Type B pancreatic cell (in vitro differentiated cells): ENCODE measurements around the gene SLC8A1. TPM values are rescaled to one million over a fixed set of nuclear protein-coding genes. Genes with fewer than 3 reads are reported as not detected.

ENCODE experiments used
- DNase-seq: peaks from one replicate; pipeline ENCODE4 v3.0.0; 2021; ENCODE audit warnings: mixed read lengths; ENCODE audit not compliant: unreplicated experiment; ENCODE audit errors: extremely low spot score
- H3K27ac Mint-ChIP-seq: 2 replicates; pipeline ENCODE4 v1.8.0; 2021; ENCODE audit warnings: mild to moderate bottlenecking, mixed read lengths
- H3K27me3 Mint-ChIP-seq: 2 replicates; pipeline ENCODE4 v1.8.0; 2021; ENCODE audit warnings: mixed read lengths
- H3K36me3 Mint-ChIP-seq: 2 replicates; pipeline ENCODE4 v1.8.0; 2021; ENCODE audit warnings: mixed read lengths
- H3K4me1 Mint-ChIP-seq: one replicate; pipeline ENCODE4 v1.8.0; 2021; ENCODE audit warnings: mixed read lengths; ENCODE audit not compliant: unreplicated experiment
- H3K4me3 Mint-ChIP-seq: 2 replicates; pipeline ENCODE4 v1.8.0; 2021; ENCODE audit warnings: mild to moderate bottlenecking, mixed read lengths
- H3K9me3 Mint-ChIP-seq: 2 replicates; pipeline ENCODE4 v1.8.0; 2021; ENCODE audit warnings: mixed read lengths
- total RNA-seq: library from RNA; stranded (reverse); gene quantifications from 2 replicates; pipeline ENCODE4 v1.2.1, GENCODE V29; 2021; ENCODE audit warnings: low replicate concordance
- TF ChIP-seq, protein P1 (sequence below): fragments of 200-600 bp; sonication (generic); conservative IDR thresholded peaks from 2 replicates; pipeline ENCODE4 v1.5.0; 2021; ENCODE audit warnings: antibody characterized with exemption, mild to moderate bottlenecking

Gene SLC8A1
- total RNA-seq, 1 donor from 2014 or later: 42.1 TPM

DNA sequence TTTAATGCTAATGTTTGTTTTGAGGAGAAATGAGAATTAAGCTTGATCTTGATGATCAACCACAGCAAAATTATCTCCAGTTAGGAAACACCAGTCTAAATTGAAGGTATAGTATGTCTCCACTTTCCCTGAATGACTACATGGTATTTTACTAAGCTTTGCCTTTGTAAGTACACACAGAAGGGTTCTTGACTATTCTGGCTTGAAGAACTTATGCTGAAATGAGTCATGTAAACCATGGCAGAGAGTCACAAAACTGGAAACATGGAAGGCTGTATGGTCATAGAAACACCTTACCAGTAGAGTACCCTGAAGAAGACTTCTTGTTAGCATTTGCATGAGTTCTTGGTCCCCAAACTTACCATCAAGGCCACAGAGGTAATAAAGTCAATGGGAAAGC is 250.5 kb downstream of the SLC8A1 start:
- Mint-ChIP-seq H3K36me3 (no peaks in the 10 kb centered on the region), H3K4me3 (no peak overlapping the region), H3K9me3 (no peaks in the 10 kb centered on the region), H3K27me3 (peaks cover 3% of the 10 kb centered on the region), H3K4me1 (peaks cover 27% of the 10 kb centered on the region), H3K27ac (no peak overlapping the region)
- DNase-seq: no peak
- TF ChIP-seq, protein P1, sequence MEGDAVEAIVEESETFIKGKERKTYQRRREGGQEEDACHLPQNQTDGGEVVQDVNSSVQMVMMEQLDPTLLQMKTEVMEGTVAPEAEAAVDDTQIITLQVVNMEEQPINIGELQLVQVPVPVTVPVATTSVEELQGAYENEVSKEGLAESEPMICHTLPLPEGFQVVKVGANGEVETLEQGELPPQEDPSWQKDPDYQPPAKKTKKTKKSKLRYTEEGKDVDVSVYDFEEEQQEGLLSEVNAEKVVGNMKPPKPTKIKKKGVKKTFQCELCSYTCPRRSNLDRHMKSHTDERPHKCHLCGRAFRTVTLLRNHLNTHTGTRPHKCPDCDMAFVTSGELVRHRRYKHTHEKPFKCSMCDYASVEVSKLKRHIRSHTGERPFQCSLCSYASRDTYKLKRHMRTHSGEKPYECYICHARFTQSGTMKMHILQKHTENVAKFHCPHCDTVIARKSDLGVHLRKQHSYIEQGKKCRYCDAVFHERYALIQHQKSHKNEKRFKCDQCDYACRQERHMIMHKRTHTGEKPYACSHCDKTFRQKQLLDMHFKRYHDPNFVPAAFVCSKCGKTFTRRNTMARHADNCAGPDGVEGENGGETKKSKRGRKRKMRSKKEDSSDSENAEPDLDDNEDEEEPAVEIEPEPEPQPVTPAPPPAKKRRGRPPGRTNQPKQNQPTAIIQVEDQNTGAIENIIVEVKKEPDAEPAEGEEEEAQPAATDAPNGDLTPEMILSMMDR: no peak

- DNase-seq: no peak
- Mint-ChIP-seq H3K9me3 (no peaks in the 10 kb centered on the region), H3K27ac (no peak overlapping the region), H3K4me3 (no peak overlapping the region), H3K36me3 (peaks cover 4% of the 10 kb centered on the region), H3K4me1 (peaks cover 27% of the 10 kb centered on the region), H3K27me3 (peaks cover 5% of the 10 kb centered on the region)
- TF ChIP-seq, protein P1: no peak
Measured at GRCh38 chr2:40200366-40200915, 251.4 kb downstream of the SLC8A1 start.

DNA sequence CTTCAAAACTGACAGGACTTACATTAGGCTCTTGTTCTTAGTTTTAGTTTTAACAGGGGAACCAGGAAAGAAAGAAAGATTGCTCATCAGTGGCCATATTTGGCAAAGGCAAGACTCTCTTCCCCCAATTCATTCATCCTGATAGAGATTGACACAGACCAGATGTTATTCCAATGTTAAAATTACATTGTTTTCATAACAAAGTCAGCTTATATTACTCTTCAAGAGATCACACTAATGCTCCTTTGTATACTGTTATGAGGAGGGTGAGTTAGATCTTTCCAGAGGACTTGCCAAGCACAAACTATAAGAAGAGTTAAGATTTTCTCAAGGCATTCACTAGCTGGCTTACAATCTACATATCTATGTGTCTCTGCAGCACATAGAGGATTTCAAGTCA is 252.1 kb downstream of the SLC8A1 start:
- no peak for DNase-seq
- TF ChIP-seq, protein P1: no peak
- no peak overlapping the region for H3K4me3 Mint-ChIP-seq
- no peak overlapping the region for H3K27ac Mint-ChIP-seq
- peaks cover 29% of the 10 kb centered on the region for H3K4me1 Mint-ChIP-seq
- peaks cover 5% of the 10 kb centered on the region for H3K27me3 Mint-ChIP-seq
- H3K9me3 Mint-ChIP-seq: no peaks in the 10 kb centered on the region
- peaks cover 4% of the 10 kb centered on the region for H3K36me3 Mint-ChIP-seq

- no peak for DNase-seq
- Mint-ChIP-seq H3K27ac (no peak overlapping the region), H3K9me3 (peaks cover 6% of the 10 kb centered on the region), H3K36me3 (peaks cover 8% of the 10 kb centered on the region), H3K4me1 (peaks cover 35% of the 10 kb centered on the region), H3K27me3 (peaks cover 14% of the 10 kb centered on the region), H3K4me3 (no peak overlapping the region)
- TF ChIP-seq, protein P1: no peak
Measured at GRCh38 chr2:40197121-40197520, 254.8 kb downstream of the SLC8A1 start.

GRCh38 chr2:40193670-40194026 is 258.2 kb downstream of the SLC8A1 start:
- peaks cover 17% of the 10 kb centered on the region for H3K27me3 Mint-ChIP-seq
- H3K4me1 Mint-ChIP-seq: peaks cover 21% of the 10 kb centered on the region
- H3K36me3 Mint-ChIP-seq: peaks cover 8% of the 10 kb centered on the region
- DNase-seq: no peak
- peaks cover 6% of the 10 kb centered on the region for H3K9me3 Mint-ChIP-seq
- TF ChIP-seq, protein P1: no peak
- peak overlapping the region; percentile 22 for H3K4me3 Mint-ChIP-seq
- H3K27ac Mint-ChIP-seq: peak overlapping the region; percentile 48
